ENCODE measurements around the gene ADAM8.

- no peak for TF ChIP-seq CTCF (IDR thresholded peaks at IDR 0.05 in 4 of 5, conservative IDR thresholded peaks at IDR 0.05 in 1 of 5)
- no peak for TF ChIP-seq POLR2A (IDR thresholded peaks at IDR 0.05)
Measured at GRCh38 chr10:133310399-133310755, 33.7 kb upstream of the ADAM8 start.
